Peyer's patch (tissue), 4 donors: ENCODE measurements around the gene GABRR1. TPM values are rescaled to one million over a fixed set of nuclear protein-coding genes. Genes with fewer than 3 reads are reported as not detected.

Experiments
- DNase-seq, 3 donors: peaks; one replicate each; pipeline ENCODE4 v3.0.0-alpha.2; 2017 to 2019
- H3K27ac ChIP-seq, 4 donors: fragments of 200-600 bp; sonication (generic); one replicate each; pipeline ENCODE4 v1.5.1; 2016 to 2019
- H3K27me3 ChIP-seq, 2 donors: fragments of 200-600 bp; sonication (generic); one replicate each; pipeline ENCODE4 v1.5.1; 2019
- H3K36me3 ChIP-seq, 3 donors: fragments of 200-600 bp; sonication (generic); one replicate each; pipeline ENCODE4 v1.5.1; 2016 to 2019
- H3K4me1 ChIP-seq, 4 donors: fragments of 200-600 bp; sonication (generic); one replicate each; pipeline ENCODE4 v1.5.1; 2016 to 2019
- H3K4me3 ChIP-seq, 4 donors: fragments of 200-600 bp; sonication (generic); 1 replicate in 3 of 4; 2 replicates in 1 of 4; pipeline ENCODE4 v1.5.1; 2016 to 2019; ENCODE audit warnings: mild to moderate bottlenecking in 1 of 4
- H3K9me3 ChIP-seq, 4 donors: fragments of 200-600 bp; sonication (generic); one replicate each; pipeline ENCODE4 v1.5.1; 2016 to 2019; ENCODE audit warnings: mild to moderate bottlenecking in 1 of 4
- CTCF ChIP-seq, 6 experiments: fragments of 450-650 bp in 4 of 6; fragments of 200-600 bp in 2 of 6; sonication (generic) in 1 of 6; IDR thresholded peaks; one replicate each; pipeline ENCODE4 v1.5.1; 2017 to 2019; ENCODE audit warnings: antibody characterized with exemption in 6 of 6, mild to moderate bottlenecking in 3 of 6, moderate library complexity in 1 of 6
- POLR2A ChIP-seq, 2 donors: fragments of 450-650 bp; IDR thresholded peaks; one replicate each; pipeline ENCODE4 v1.5.1; 2017; ENCODE audit warnings: antibody characterized with exemption in 2 of 2, mild to moderate bottlenecking in 2 of 2, moderate library complexity in 2 of 2
- total RNA-seq, 4 donors: library from RNA; depleted of rRNA; stranded (reverse); fragments of >200 nt; gene quantifications; one replicate each; pipeline ENCODE4 v1.1.0, GENCODE V29; 2016

The GABRR1 gene
- total RNA-seq, 4 donors from 2014 or later = not detected

GRCh38 chr6:89204096-89204495 lies 13.1 kb downstream of the GABRR1 start:
- H3K9me3 ChIP-seq = no peaks in the 10 kb centered on the region
- TF ChIP-seq CTCF (IDR thresholded peaks at IDR 0.05) (no peak), POLR2A (IDR thresholded peaks at IDR 0.05) (no peak)

GRCh38 chr6:89200706-89201215 lies 16.4 kb downstream of the GABRR1 start:
- Histone ChIP-seq H3K4me1 (no peaks in the 10 kb centered on the region), H3K36me3 (no peaks in the 10 kb centered on the region), H3K9me3 (no peaks in the 10 kb centered on the region), H3K4me3 (no peak overlapping the region), H3K27ac (no peak overlapping the region), H3K27me3 (no peaks in the 10 kb centered on the region)
- no peak for DNase-seq
- TF ChIP-seq POLR2A (IDR thresholded peaks at IDR 0.05) (no peak), CTCF (IDR thresholded peaks at IDR 0.05) (no peak)

More at GRCh38 chr6:89204096-89204495, 13.1 kb downstream of the GABRR1 start:
- Histone ChIP-seq H3K27ac (no peak overlapping the region), H3K36me3 (no peaks in the 10 kb centered on the region), H3K27me3 (no peaks in the 10 kb centered on the region), H3K4me3 (no peak overlapping the region), H3K4me1 (no peaks in the 10 kb centered on the region)
- no peak for DNase-seq

GRCh38 chr6:89199579-89199978 lies 17.6 kb downstream of the GABRR1 start:
- DNase-seq = no peak
- H3K27ac ChIP-seq = no peak overlapping the region
- H3K27me3 ChIP-seq = no peaks in the 10 kb centered on the region
- TF ChIP-seq POLR2A (IDR thresholded peaks at IDR 0.05) (no peak), CTCF (IDR thresholded peaks at IDR 0.05) (no peak)
- H3K4me1 ChIP-seq = no peaks in the 10 kb centered on the region
- H3K9me3 ChIP-seq = peaks cover 0 to 1% (median 0%) of the 10 kb centered on the region in 4 donors
- H3K4me3 ChIP-seq = no peak overlapping the region
- H3K36me3 ChIP-seq = no peaks in the 10 kb centered on the region

GRCh38 chr6:89198235-89198634 lies 18.9 kb downstream of the GABRR1 start:
- no peak for DNase-seq
- TF ChIP-seq CTCF (IDR thresholded peaks at IDR 0.05) (no peak), POLR2A (IDR thresholded peaks at IDR 0.05) (no peak)
- Histone ChIP-seq H3K4me1 (no peaks in the 10 kb centered on the region), H3K27ac (no peak overlapping the region), H3K27me3 (no peaks in the 10 kb centered on the region), H3K9me3 (peaks cover 0 to 4% (median 0%) of the 10 kb centered on the region in 4 donors), H3K36me3 (no peaks in the 10 kb centered on the region), H3K4me3 (no peak overlapping the region)

- no peak overlapping the region for H3K27ac ChIP-seq
- no peaks in the 10 kb centered on the region for H3K27me3 ChIP-seq
- no peak overlapping the region for H3K4me3 ChIP-seq
- H3K36me3 ChIP-seq = no peaks in the 10 kb centered on the region
- H3K4me1 ChIP-seq = no peaks in the 10 kb centered on the region
- no peak for DNase-seq
- no peak for TF ChIP-seq POLR2A (IDR thresholded peaks at IDR 0.05)
- TF ChIP-seq CTCF (IDR thresholded peaks at IDR 0.05) = no peak
- H3K9me3 ChIP-seq = peaks cover 0 to 4% (median 0%) of the 10 kb centered on the region in 4 donors
These were observed 20.0 kb downstream of the GABRR1 start for GRCh38 chr6:89197141-89197540.

- no peaks in the 10 kb centered on the region for H3K27me3 ChIP-seq
- TF ChIP-seq CTCF (IDR thresholded peaks at IDR 0.05) = no peak
- no peak for TF ChIP-seq POLR2A (IDR thresholded peaks at IDR 0.05)
- no peak overlapping the region for H3K4me3 ChIP-seq
- H3K36me3 ChIP-seq = no peaks in the 10 kb centered on the region
- DNase-seq = no peak
- no peaks in the 10 kb centered on the region for H3K4me1 ChIP-seq
- H3K9me3 ChIP-seq = peaks cover 0 to 4% (median 0%) of the 10 kb centered on the region in 4 donors
- H3K27ac ChIP-seq = no peak overlapping the region
These were observed 22.6 kb downstream of the GABRR1 start for GRCh38 chr6:89194559-89194958.
